ENCODE data around the gene HCN3.
"Not testable (repeated sequence)": the region's sequence is repeated elsewhere in the genome, so short reads cannot be mapped to it uniquely, and the experiment has no call there.

Gene HCN3

GRCh38 chr1:155277070-155277901 is at the start of gene HCN3:
TSS of gene HCN3 (plus strand) at chr1:155277463. CDS start at chr1:155277591, 128 bp downstream.
- peak; percentile 95 for DNase-seq

GRCh38 chr1:155228096-155228427 is 49.2 kb upstream of the HCN3 start:
- no peak for DNase-seq

DNA sequence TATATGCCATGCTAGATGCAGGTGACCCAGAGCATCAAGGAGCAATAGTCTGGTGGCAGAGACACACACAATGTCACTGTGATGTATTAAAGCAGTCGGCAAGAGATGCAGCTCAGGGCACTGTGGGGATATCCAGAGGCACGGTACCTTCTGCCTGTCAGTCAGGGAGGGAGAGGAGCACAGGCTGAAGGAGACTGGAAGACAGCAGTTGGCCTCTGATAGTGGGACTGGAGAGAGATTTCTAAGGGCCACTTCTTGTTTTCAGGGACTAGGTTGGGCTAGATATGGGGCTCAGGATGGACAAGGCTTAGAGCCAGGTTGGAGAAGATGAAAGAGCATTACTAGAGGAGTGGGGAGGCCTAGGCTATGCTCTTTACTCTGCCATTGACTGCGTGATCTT is 46.0 kb upstream of the HCN3 start:
- DNase-seq, result not testable (repeated sequence)

GRCh38 chr1:155232001-155232978 is 45.0 kb upstream of the HCN3 start:
- not testable (repeated sequence) for DNase-seq

DNA sequence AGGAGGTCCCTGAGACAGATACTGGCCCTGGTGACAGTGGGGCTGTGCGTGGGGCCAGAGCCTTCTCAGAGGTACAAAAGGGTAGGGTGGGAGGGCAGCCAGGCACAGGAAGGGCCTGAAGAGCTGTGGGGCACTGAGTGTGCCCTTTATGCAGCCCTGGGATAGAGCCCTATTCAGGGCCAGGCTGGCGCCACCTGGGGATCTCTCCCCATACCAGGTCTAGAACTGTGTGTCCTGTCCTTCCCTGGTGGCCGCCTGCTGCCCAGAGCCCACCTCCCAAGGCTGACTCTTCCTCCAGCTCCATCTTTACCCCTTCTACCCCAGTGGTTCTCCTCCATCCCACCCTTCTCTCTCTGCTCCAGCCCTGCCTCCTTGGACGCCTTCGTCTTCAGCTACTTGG is 43.8 kb upstream of the HCN3 start:
- not testable (repeated sequence) for DNase-seq

GRCh38 chr1:155235375-155235774 is 41.9 kb upstream of the HCN3 start:
- not testable (repeated sequence) for DNase-seq

DNA sequence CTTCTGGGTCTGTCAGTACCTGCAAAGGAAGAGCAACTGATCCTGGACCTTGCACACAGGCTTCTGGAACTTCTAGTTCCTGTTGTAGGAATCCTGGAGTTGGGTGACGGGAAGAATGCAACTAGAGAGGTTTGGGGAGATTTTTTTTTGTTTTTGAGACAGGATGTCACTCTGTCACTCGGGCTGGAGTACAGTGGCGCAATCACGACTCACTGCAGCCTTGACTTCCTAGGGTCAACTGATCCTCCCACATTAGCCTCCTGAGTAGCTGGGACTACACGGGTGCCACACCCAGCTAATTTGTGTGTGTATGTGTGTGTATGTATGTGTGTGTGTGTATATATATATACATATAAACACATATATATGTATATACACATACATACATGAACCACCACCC is 40.8 kb upstream of the HCN3 start:
- DNase-seq, result no peak

DNA sequence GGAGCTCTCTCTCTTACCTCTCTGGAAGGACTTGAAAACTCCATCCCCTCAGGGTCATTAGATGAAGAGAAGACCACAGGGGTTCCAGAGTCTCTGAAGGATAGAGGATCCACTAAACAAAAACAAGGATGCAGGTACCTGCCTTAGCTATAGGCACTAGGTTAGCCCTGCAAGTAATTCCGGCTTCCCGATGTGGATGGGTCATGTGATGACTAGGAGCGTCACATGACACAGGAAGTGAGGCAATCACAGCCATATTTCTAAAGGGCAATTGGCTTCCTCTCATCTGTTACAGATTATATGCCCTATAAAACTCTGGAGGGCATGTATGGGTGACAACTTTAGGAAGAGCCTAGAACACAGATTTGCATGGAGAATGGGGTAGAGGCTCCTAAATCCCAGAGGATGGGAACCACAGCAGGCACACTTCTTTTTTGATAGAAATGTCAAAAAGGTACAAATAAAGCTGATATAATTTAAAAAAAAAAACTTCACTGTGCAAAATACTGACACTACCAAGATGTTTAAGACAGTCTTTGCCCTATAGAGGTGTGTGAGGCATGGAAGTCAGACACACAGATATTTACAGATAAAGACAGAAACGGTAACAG is 36.1 kb upstream of the HCN3 start:
- peak; percentile 74 for DNase-seq

DNA sequence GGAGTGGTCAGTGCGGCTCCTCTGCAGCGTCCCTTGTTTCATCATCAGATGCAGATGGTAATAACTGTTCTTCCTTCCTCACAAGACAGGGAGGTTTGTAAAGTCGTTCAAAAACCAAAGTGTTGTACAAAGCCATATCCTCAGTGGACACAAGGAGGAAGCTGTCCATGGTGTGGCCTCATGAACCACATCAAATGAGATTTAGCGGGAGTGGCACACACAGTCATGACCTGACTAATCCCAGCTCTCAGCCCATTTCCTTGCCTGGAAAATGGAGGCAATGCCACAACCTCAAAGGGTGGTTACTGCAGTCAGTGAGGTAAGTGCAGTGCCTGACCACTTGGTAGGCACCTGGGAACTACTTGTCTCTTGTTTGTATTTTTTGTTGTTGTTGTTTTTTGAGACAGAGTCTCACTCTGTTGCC is 35.4 kb upstream of the HCN3 start:
- DNase-seq, result no peak

DNA sequence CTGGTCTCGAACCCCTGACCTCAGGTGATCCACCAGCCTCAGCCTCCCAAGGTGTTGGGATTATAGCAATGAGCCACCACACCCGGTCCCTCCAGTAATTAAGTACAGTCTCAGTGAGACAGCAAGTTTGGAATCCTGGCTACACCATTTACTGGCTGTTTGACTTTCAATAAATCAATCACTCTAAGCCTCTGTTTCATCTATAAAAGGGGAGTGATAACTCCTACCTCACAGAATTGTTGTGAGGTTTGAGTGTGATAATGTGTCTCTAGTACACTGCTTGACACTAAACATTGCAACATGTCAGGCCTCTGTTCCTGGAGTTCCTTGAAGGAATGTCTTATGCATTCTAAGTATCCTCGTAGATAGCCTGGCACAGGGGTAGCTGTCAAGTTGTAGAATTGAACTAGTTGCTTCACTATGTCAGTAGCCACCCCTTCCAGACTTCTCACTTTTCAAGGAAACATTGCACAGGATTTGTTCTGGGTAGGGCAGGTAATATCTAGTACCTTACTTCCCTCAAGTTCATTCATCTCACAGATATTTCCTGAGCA is 34.4 kb upstream of the HCN3 start:
- DNase-seq, result no peak

- peak; percentile 98 for DNase-seq
Measured at GRCh38 chr1:155244368-155245162, 32.7 kb upstream of the HCN3 start.

DNA sequence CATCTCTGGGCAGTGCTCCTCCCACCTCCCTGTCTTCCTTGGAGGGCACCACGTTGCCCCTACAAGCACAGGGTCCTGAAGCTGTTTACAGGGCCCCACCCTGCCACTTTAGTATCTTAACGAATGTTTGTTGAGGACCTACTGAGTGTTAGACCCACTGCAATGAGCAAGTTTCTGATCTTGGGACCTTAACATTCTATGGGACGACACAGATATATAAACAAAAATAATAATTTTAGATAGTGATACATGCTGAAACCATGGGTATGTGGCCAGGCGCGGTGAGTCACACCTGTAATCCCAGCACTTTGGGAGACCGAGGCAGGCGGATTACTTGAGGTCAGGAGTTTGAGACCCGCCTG is 32.1 kb upstream of the HCN3 start:
- no peak for DNase-seq

DNA sequence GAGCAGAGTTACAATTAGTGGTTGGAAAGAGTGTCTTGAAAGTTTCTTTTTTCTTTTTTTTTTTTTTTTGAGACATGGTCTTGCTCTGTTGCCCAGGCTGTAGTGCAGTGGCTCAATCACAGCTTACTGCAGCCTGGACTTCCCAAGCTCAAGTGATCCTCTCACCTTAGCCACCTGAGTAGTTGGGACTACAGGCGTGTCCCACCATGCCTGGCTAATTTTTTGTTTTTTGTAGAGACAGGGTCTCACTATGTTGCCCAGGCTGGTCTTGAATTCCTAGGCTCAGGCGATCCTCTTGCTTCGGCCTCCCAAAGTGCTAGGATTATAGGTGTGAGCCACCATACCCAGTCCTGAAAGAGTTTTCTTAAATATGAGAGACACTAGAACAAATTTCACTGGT is 30.5 kb upstream of the HCN3 start:
- not testable (repeated sequence) for DNase-seq

GRCh38 chr1:155247667-155248553 is 29.4 kb upstream of the HCN3 start:
- DNase-seq, result no peak

DNA sequence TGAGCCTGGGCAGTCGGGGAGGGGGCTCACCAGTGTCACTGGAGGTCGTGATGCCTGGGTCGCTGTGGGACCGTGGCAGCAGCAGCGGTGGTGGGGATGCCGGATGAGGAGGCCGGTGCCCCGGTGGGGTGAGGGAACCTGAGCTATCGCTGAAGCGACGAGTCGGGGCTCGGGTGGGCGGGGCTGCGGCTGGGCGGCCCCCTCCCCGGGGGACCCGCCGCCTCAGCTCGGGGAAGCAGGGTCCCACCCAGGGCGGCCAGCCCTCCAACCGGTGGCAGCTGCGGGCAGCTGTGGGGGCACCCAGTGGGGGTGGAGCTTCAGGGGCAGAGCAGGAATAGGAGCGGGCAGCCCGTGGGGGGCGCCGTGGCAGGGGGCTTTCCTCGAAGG is 27.0 kb upstream of the HCN3 start:
- DNase-seq, result no peak

GRCh38 chr1:155250633-155251449 is 26.4 kb upstream of the HCN3 start:
- peak; percentile 93 for DNase-seq

DNA sequence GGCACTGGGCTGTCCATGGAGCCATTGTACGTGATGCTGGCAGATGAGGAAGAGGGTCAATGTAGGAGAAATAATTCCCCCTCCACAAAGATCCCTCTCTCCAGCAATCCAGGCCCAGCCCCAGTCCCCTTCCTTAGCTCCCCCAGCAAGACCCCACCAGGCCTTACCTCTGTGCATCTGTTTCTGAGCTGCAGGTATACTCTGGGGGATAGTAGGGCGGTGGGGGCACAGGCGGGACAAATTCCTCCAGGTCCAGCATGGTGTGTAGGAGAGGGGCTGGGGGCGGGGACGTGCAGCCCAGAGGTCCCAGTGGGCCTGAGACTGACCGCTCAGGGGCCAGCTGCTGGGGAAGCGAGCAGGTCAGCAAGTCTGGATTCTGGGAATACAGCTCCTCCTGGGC is 25.7 kb upstream of the HCN3 start:
- no peak for DNase-seq

DNA sequence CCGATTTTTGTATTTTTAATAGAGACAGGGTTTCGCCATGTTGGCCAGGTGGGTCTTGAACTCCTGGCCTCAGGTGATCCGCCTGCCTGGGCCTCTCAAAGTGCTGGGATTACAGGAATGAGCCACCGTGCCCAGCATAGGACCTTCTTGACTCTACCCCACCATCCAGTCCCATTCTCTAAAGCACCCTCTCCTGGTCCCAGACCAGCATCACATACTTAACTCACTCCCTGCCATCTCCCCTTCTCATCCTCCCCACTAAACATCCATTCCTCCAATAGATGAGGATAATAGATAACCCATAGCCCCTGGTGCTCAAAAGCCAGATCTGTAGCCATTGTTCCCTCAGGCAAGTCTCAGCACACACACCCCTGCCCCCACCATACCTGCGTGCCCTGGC is 24.1 kb upstream of the HCN3 start:
- DNase-seq, result no peak

GRCh38 chr1:155253797-155254196 is 23.5 kb upstream of the HCN3 start:
- DNase-seq, result no peak

GRCh38 chr1:155254228-155254713 is 23.0 kb upstream of the HCN3 start:
- DNase-seq, result no peak

Data from retina (tissue), 1 donor.